GM19099 (cell line): ENCODE results near the gene SLIT1.

ENCODE experiments used
- POLR2A ChIP-seq: IDR thresholded peaks from 3 replicates; pipeline ENCODE4 v1.6.1; 2011; ENCODE audit warnings: low read depth; ENCODE audit not compliant: insufficient read length; ENCODE audit errors: extremely low read depth

SLIT1 gene

DNA sequence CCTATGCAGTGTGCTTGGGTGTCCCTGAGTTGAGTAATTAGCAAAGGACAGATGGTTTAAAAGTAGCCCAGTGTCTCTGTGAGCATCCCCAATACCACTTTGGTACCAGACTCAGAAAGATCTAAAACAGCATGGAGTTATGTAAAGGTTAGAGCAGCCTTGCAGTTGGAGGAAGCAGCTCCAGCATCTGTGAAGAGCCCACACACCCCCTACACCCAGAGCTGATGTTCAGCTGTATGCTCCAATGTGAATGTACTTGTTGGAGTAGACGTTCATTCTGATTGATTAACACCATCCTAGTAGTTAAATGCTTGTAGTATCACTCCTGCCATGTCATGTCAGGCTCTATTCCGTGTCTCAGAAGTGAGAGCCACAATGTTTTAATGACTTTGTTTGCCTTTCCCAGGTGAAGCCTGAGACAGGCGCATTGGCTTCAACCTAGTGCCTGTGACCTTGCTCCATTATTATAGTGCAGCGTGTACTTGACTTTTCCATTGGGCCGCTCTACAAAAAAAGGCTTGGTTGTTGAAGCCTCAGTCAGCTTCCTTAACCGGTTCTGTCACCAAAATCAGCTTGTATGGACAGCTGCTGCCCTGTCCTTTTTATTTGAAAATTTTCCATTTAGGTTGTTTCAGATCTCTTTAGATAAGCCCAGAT is 199.4 kb downstream of the SLIT1 start:
- no peak for TF ChIP-seq POLR2A

- TF ChIP-seq POLR2A: no peak
These were observed 201.1 kb downstream of the SLIT1 start for GRCh38 chr10:96984541-96985131.

- TF ChIP-seq POLR2A: no peak
These were observed 203.4 kb downstream of the SLIT1 start for GRCh38 chr10:96982149-96982930.

- no peak for TF ChIP-seq POLR2A
These were observed 207.1 kb downstream of the SLIT1 start for GRCh38 chr10:96978621-96979154.

DNA sequence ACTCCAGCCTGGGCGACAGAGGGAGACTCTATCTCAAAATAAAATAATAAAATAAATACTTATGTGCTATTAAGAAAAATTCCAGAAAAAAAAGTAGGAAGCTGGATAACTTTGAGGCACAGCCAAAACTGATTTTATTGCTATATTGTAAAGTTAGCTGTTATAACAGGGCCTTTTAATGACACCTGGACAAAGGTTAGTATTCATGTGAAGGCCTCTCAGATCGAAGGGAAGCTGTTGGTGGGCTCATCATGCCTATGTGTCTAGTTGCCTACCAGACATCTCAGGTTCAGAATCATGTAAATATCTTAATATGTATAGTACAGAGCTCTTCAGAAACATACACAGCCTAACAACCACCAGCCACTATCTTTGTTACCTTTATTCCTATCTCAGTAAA is 210.6 kb downstream of the SLIT1 start:
- TF ChIP-seq POLR2A: no peak

DNA sequence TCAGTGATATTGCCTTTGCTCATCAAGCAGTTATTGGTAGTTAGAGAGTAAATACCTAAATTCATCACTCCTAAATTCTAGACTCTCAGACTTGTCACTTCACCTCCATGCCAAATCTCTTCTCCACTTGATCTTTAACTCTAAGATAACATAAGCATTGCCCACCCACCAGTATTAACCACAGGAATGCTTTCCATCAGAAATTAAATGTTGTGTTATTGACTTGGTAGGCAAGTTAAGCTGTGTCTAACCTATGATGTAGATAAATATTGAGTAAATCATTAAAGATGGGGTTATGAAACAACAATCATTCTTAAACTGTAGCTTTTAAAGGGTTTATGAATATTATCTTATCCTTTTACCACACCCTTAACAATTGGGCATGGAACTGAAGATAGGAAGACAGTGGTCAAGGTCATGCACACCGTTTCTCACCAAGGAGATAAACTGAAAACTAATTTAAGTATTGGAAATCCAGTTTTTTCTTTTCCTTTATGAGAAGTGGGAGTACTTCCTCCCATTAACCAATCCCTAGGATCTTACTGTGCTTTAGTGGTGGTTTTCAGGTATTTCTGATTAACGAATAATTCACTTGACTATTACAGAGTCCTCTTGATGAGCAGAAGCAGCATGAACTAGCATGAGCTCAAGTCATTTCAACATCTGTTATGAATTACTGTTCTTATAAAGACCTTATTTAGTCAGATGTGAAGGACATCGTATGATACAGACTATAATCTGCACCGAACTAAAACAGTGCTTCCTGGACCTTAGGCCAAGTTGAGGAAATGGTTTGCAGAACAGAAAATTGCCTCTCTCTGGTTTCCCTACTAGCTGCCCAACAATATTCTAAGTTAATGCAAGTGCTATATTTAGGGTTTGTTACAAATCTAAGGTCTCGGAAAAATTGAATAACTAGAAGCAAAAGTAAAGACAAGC is 211.7 kb downstream of the SLIT1 start:
- no peak for TF ChIP-seq POLR2A

DNA sequence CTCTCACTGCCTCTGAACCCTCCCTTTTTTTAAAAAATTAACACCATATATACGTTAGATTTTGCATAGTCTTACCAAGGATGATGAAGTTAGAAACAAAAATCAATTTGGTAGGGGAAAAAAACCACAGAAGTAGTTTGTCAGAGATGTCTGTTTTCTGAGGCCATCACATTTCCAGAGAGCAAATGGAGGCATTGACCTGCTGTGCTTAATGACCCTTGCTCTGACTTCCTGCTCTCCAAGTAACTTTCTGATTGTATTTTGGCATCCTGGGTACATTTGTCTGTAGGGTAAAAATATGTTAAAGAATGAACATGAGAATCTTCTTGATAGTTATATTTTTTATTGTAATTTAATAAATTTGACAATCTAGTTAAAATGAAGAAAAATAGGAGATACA is 213.5 kb downstream of the SLIT1 start:
- TF ChIP-seq POLR2A: no peak

DNA sequence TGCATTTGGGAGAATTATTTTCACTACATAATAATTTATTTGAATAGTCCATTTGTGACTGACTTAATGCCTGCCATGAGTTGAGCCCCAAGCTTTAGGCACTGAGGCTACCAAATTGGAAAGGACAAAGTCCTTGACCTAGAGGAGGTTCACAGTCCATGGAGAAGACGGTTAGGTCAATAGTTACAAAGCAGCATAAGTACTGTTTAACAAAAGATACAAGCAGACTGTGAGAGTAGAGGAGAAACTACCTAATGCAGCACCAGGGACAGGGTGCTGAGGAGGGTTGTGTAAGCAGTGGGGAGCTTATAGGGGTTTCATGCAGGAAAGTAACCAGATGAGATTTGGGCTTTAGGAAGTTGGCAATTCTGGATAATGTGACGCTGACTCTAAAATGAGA is 214.4 kb downstream of the SLIT1 start:
- TF ChIP-seq POLR2A: no peak

DNA sequence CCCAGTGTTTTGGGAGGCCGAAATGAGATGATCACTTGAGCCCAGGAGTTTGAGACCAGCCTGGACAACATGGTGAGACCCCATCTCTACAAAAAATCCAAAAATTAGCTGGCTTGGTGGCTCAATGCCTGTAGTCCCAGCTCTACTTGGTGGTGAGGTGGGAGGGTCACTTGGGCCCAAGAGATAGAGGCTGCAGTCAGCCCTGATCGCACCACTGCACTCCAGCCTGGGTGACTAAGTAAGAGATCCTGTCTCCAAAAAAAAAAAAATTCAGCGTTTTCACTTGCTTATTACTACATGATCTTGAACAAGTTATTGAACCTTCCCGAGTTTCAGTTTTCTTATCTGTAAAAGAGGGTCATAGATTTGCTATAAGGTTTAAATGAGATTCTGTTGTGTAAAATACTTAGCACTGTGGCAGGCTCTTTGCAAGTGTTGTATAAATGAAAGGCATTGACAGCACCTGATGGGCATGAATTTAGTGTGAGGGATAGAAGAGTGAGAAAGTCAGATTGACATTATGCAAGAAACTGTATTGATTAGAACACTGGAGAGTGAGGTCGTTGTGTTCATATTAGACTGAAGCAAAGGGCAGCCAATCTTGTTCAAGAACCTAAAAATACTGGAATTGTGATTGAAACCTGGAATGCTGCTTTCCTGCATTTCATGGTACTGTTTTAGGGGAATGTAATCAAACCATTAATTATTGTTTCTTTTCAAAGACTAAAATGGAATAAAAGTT is 216.9 kb downstream of the SLIT1 start:
- TF ChIP-seq POLR2A: no peak

DNA sequence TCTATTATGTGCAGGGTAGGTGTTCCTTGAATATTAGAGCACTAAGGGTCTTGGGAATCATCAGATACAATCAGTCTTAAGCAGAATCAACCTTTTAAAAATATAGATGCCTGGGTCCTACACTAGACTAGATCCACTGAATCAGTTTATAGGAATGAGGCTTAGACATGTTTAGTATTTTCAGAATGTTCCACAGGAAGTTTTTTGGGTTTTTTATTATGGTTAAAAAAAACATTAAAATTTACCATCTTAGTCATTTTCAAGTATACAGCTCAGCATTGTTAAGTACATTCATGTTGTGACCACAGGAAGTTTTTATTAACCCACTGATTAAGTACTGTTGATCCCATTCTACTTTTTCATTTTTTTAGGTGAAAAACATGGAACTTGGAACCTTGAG is 217.9 kb downstream of the SLIT1 start:
- TF ChIP-seq POLR2A: no peak

GRCh38 chr10:96964131-96964530 is 221.6 kb downstream of the SLIT1 start:
- TF ChIP-seq POLR2A: no peak

GRCh38 chr10:96960872-96961271 is 224.9 kb downstream of the SLIT1 start:
- no peak for TF ChIP-seq POLR2A

DNA sequence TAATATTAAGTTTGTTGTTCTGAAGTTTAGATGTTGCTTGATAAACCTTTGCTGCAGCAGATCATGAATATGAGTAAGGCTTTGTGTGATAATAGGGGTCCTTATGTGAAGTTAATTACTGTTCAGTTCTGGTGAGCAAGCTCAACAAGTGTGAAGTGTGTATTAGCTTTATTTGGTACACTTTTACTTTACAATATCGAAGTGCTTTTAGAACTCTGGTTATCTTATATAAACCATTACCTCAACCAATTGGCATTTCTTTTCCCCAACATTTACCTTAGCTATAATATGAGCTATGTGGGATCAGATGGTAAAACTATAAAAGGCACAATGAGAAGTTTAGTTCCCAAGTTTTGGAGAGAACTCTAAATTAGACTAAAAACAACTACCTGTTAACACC is 226.0 kb downstream of the SLIT1 start:
- no peak for TF ChIP-seq POLR2A

GRCh38 chr10:96958071-96958470 is 227.7 kb downstream of the SLIT1 start:
- TF ChIP-seq POLR2A: no peak
